Lower leg skin (tissue), 3 donors: ENCODE measurements around the gene NCAPG.

ENCODE experiments used
- CTCF ChIP-seq, 3 donors: fragments of 450-650 bp; IDR thresholded peaks; one replicate each; pipeline ENCODE4 v1.5.1; 2016; ENCODE audit warnings: antibody characterized with exemption in 3 of 3, mild to moderate bottlenecking in 3 of 3, moderate library complexity in 2 of 3
- POLR2A ChIP-seq, 2 donors: fragments of 450-650 bp; IDR thresholded peaks; one replicate each; pipeline ENCODE4 v1.6.1; 2016 to 2017; ENCODE audit warnings: antibody characterized with exemption in 2 of 2, mild to moderate bottlenecking in 1 of 2, moderate library complexity in 1 of 2

DNA sequence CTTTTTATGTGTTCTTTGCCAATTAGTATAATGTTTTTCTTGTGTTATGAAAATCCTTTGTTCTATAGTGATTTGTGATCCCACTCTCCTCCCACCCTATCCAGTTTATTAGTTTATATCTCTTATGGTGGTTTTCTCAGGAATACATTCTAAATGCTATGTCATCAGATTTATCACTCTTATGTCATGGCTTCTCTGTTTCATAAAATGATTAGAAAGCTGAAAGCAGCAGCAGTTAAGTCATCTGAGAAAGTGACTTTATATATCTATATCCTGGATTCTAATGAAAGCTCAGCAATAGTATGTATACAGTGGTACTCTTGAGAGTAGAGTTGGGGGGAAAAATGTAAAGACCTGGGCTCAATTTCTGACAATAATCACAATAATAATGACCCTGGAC lies 41.2 kb downstream of the NCAPG start:
- TF ChIP-seq CTCF (IDR thresholded peaks at IDR 0.05) = no peak
- no peak for TF ChIP-seq POLR2A (IDR thresholded peaks at IDR 0.05)
